Measurements from ENCODE around the gene NLRP13.

DNA sequence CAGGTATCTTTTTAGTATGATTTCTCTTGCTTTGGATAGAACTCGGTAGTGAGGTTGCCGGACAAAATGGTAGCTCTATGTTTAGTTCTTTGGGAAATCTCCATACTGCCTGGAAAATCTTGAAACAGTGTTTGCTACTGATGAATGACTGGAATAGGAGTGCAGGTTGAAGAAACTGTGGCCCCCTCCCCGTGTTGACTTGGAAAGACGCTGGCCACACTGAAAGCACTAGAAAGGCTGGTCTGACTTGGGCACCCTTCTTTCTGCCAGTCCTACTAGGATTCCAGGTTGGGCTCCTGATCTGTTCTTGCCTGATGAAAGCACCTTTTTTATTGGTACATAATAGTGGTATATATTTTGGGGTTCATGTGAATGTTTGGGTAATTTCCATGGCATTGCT lies 49.5 kb downstream of the NLRP13 start:
- TF ChIP-seq, protein P1, sequence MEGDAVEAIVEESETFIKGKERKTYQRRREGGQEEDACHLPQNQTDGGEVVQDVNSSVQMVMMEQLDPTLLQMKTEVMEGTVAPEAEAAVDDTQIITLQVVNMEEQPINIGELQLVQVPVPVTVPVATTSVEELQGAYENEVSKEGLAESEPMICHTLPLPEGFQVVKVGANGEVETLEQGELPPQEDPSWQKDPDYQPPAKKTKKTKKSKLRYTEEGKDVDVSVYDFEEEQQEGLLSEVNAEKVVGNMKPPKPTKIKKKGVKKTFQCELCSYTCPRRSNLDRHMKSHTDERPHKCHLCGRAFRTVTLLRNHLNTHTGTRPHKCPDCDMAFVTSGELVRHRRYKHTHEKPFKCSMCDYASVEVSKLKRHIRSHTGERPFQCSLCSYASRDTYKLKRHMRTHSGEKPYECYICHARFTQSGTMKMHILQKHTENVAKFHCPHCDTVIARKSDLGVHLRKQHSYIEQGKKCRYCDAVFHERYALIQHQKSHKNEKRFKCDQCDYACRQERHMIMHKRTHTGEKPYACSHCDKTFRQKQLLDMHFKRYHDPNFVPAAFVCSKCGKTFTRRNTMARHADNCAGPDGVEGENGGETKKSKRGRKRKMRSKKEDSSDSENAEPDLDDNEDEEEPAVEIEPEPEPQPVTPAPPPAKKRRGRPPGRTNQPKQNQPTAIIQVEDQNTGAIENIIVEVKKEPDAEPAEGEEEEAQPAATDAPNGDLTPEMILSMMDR (conservative IDR thresholded peaks at IDR 0.05; ENCODE audit: low read depth, low read length), result no peak
- TF ChIP-seq EZH2 (IDR thresholded peaks at IDR 0.05; ENCODE audit: borderline replicate concordance, low read depth, low read length, poor library complexity, severe bottlenecking), result no peak

Data from A673 (cell line).